HEK293 (cell line): ENCODE results near the gene KCND2.

Experiments used
- CTCF ChIP-seq: fragments of 450-650 bp; formaldehyde crosslinking; IDR thresholded peaks from 2 replicates; pipeline ENCODE4 v1.5.1; 2016; ENCODE audit warnings: missing biosample characterization, missing genetic modification characterization
- GLIS1 ChIP-seq: fragments of 450-650 bp; formaldehyde crosslinking; IDR thresholded peaks from 2 replicates; pipeline ENCODE4 v1.5.1; 2016; ENCODE audit warnings: missing biosample characterization, missing genetic modification characterization
- TCF7L2 ChIP-seq: IDR thresholded peaks from 2 replicates; pipeline ENCODE4 v1.6.1; 2011; ENCODE audit warnings: low read depth, mild to moderate bottlenecking, inconsistent platforms, low read length, moderate library complexity, borderline replicate concordance
- ZIC2 ChIP-seq: fragments of 450-650 bp; formaldehyde crosslinking; IDR thresholded peaks from 2 replicates; pipeline ENCODE4 v1.5.1; 2016; ENCODE audit warnings: missing biosample characterization, missing genetic modification characterization
- ZNF23 ChIP-seq: fragments of 450-650 bp; formaldehyde crosslinking; IDR thresholded peaks from 2 replicates; pipeline ENCODE4 v1.5.1; 2016; ENCODE audit warnings: missing biosample characterization, missing genetic modification characterization, borderline replicate concordance
- ZNF398 ChIP-seq: fragments of 450-650 bp; formaldehyde crosslinking; IDR thresholded peaks from 2 replicates; pipeline ENCODE4 v1.5.1; 2017; ENCODE audit warnings: missing biosample characterization, missing genetic modification characterization

- TF ChIP-seq ZIC2 (tag by site-specific recombination) (no peak), ZNF398 (tag by site-specific recombination) (no peak), GLIS1 (tag by site-specific recombination) (no peak), CTCF (tag by site-specific recombination) (no peak), ZNF23 (no peak), TCF7L2 (no peak)
Observed at GRCh38 chr7:120502132-120502531, 229.2 kb downstream of the KCND2 start.
